K562 (cell line): ENCODE measurements around the gene TTLL11.
"Not testable (repeated sequence)": the region's sequence is repeated elsewhere in the genome, so short reads cannot be mapped to it uniquely, and the experiment has no call there.

Experiments used
- CBX1 ChIP-seq: sonication (generic); IDR thresholded peaks from 2 replicates; pipeline ENCODE4 v1.6.1; 2016; ENCODE audit warnings: antibody characterized with exemption, low read depth, mild to moderate bottlenecking
- ETV6 ChIP-seq, 3 experiments: fragments of 150-350 bp in 1 of 3; sonication (generic) in 1 of 3; formaldehyde crosslinking in 1 of 3; IDR thresholded peaks; 2 replicates each; pipeline versions ENCODE4 v1.6.1 to v1.8.0; 2014 to 2022; ENCODE audit warnings: borderline replicate concordance in 2 of 3, low read depth in 2 of 3, antibody characterized with exemption in 1 of 3, low read length in 1 of 3, mild to moderate bottlenecking in 1 of 3, missing genetic modification reagents in 1 of 3
- JUND ChIP-seq, 2 experiments: IDR thresholded peaks; 2 replicates in 1 of 2; 3 replicates in 1 of 2; pipeline ENCODE4 v1.6.1; 2011; ENCODE audit warnings: borderline replicate concordance in 2 of 2, low read depth in 2 of 2, low read length in 2 of 2, improper control_type of control experiment in 1 of 2, missing biosample characterization in 1 of 2, missing genetic modification characterization in 1 of 2, missing genetic modification reagents in 1 of 2
- NR1H2 ChIP-seq: sonication (generic); formaldehyde crosslinking; IDR thresholded peaks from 2 replicates; pipeline ENCODE4 v1.4.0; 2020; ENCODE audit warnings: mild to moderate bottlenecking, missing genetic modification reagents
- RAD51 ChIP-seq: fragments of 450-650 bp; IDR thresholded peaks from 2 replicates; pipeline ENCODE4 v1.7.1; 2016; ENCODE audit warnings: low read depth, mild to moderate bottlenecking, borderline replicate concordance
- TCF7L2 ChIP-seq: fragments of 150-350 bp; IDR thresholded peaks from 2 replicates; pipeline ENCODE4 v1.6.1; 2016; ENCODE audit warnings: low read depth, mild to moderate bottlenecking, low read length, moderate library complexity
- ZNF561 ChIP-seq: fragments of 450-650 bp; formaldehyde crosslinking; conservative IDR thresholded peaks from 2 replicates; pipeline ENCODE4 v1.4.0; 2020; ENCODE audit warnings: mild to moderate bottlenecking, moderate library complexity

DNA sequence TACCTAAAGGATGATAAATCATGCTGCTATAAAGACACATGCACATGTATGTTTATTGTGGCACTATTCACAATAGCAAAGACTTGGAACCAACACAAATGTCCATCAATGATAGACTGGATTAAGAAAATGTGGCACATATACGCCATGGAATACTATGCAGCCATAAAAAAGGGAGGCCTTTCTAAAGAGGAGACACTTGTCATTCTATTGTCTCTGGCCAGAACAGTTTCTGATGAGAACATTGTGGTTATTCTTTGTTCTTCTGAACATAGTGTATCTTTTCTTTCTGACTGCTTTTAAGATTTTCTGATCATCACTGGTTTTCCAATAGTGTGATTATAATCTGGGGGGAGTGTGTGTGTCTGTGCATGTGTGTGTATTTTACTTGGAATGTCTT is 112.4 kb downstream of the TTLL11 start:
- not testable (repeated sequence) for TF ChIP-seq ZNF561 (CRISPR knock-in tag); TCF7L2; NR1H2; CBX1; RAD51; ETV6 (IDR thresholded peaks at IDR 0.05; ENCODE audit: borderline replicate concordance in 1 of 2, low read depth in 2 of 2, low read length in 1 of 2); ETV6 (CRISPR knock-in tag; IDR thresholded peaks at IDR 0.05; ENCODE audit: borderline replicate concordance); JUND (IDR thresholded peaks at IDR 0.05; ENCODE audit: borderline replicate concordance, low read depth, low read length); JUND (tag; IDR thresholded peaks at IDR 0.05; ENCODE audit: borderline replicate concordance, low read depth, low read length)
